Gastroesophageal sphincter (tissue), 3 donors: ENCODE results near the gene CD276.

Source experiments
- POLR2A ChIP-seq, 2 donors: fragments of 450-650 bp; IDR thresholded peaks; one replicate each; pipeline ENCODE4 v1.6.1; 2017; ENCODE audit warnings: antibody characterized with exemption in 2 of 2, mild to moderate bottlenecking in 2 of 2, moderate library complexity in 1 of 2
- TF ChIP-seq, protein P1 (sequence below), 4 experiments: fragments of 200-600 bp in 2 of 4; fragments of 450-650 bp in 2 of 4; sonication (generic) in 1 of 4; IDR thresholded peaks; one replicate each; pipeline ENCODE4 v1.5.1; 2017 to 2019; ENCODE audit warnings: antibody characterized with exemption in 4 of 4, mild to moderate bottlenecking in 2 of 4, moderate library complexity in 2 of 4

GRCh38 chr15:73677733-73678132 lies 6.5 kb upstream of the CD276 start:
- TF ChIP-seq POLR2A (IDR thresholded peaks at IDR 0.05): no peak
- TF ChIP-seq, protein P1, sequence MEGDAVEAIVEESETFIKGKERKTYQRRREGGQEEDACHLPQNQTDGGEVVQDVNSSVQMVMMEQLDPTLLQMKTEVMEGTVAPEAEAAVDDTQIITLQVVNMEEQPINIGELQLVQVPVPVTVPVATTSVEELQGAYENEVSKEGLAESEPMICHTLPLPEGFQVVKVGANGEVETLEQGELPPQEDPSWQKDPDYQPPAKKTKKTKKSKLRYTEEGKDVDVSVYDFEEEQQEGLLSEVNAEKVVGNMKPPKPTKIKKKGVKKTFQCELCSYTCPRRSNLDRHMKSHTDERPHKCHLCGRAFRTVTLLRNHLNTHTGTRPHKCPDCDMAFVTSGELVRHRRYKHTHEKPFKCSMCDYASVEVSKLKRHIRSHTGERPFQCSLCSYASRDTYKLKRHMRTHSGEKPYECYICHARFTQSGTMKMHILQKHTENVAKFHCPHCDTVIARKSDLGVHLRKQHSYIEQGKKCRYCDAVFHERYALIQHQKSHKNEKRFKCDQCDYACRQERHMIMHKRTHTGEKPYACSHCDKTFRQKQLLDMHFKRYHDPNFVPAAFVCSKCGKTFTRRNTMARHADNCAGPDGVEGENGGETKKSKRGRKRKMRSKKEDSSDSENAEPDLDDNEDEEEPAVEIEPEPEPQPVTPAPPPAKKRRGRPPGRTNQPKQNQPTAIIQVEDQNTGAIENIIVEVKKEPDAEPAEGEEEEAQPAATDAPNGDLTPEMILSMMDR (IDR thresholded peaks at IDR 0.05): no peak
